Measurements from ENCODE around the gene KIAA0930.

The KIAA0930 gene

GRCh38 chr22:45197606-45198462, 42.9 kb downstream of the KIAA0930 start:
- no peak overlapping the region for H3K27ac ChIP-seq (ENCODE audit: low read depth, low read length, poor library complexity, severe bottlenecking)

GRCh38 chr22:45196926-45197605, 43.6 kb downstream of the KIAA0930 start:
- Histone ChIP-seq H3K27me3 (ENCODE audit: insufficient read depth, low read length) (no peaks in the 10 kb centered on the region), H3K9ac (ENCODE audit: low read length) (no peak overlapping the region), H4K20me1 (ENCODE audit: insufficient read depth, low read length) (no peaks in the 10 kb centered on the region), H3K9me3 (ENCODE audit: low read length) (no peaks in the 10 kb centered on the region), H3K27ac (ENCODE audit: low read depth, low read length, poor library complexity, severe bottlenecking) (no peak overlapping the region), H3K79me2 (ENCODE audit: insufficient read depth, low read length) (no peaks in the 10 kb centered on the region), H3K4me3 (ENCODE audit: low read depth, low read length, poor library complexity, severe bottlenecking) (no peak overlapping the region), H3F3A (ENCODE audit: insufficient read depth, low read length) (no peaks in the 10 kb centered on the region), H3K4me1 (ENCODE audit: insufficient read depth, low read length, severe bottlenecking) (no peaks in the 10 kb centered on the region), H3K9me2 (ENCODE audit: low read depth, low read length) (no peaks in the 10 kb centered on the region), H3K36me3 (ENCODE audit: insufficient read depth, low read length) (no peaks in the 10 kb centered on the region), H2AFZ (ENCODE audit: low read length) (no peak overlapping the region), H3K4me2 (ENCODE audit: low read length) (no peak overlapping the region)
- TF ChIP-seq CTCF (IDR thresholded peaks at IDR 0.05; ENCODE audit: low read length) (no peak), EZH2 (IDR thresholded peaks at IDR 0.05; ENCODE audit: borderline replicate concordance, low read length) (no peak)

More at GRCh38 chr22:45197606-45198462, 42.9 kb downstream of the KIAA0930 start:
- H2AFZ ChIP-seq (ENCODE audit: low read length), result no peak overlapping the region
- no peak overlapping the region for H3K9ac ChIP-seq (ENCODE audit: low read length)
- no peaks in the 10 kb centered on the region for H3K9me2 ChIP-seq (ENCODE audit: low read depth, low read length)
- TF ChIP-seq EZH2 (IDR thresholded peaks at IDR 0.05; ENCODE audit: borderline replicate concordance, low read length), result no peak
- TF ChIP-seq CTCF (IDR thresholded peaks at IDR 0.05; ENCODE audit: low read length), result no peak
- H4K20me1 ChIP-seq (ENCODE audit: insufficient read depth, low read length), result no peaks in the 10 kb centered on the region
- H3F3A ChIP-seq (ENCODE audit: insufficient read depth, low read length), result no peaks in the 10 kb centered on the region
- no peaks in the 10 kb centered on the region for H3K4me1 ChIP-seq (ENCODE audit: insufficient read depth, low read length, severe bottlenecking)
- no peaks in the 10 kb centered on the region for H3K27me3 ChIP-seq (ENCODE audit: insufficient read depth, low read length)
- no peaks in the 10 kb centered on the region for H3K36me3 ChIP-seq (ENCODE audit: insufficient read depth, low read length)
- H3K79me2 ChIP-seq (ENCODE audit: insufficient read depth, low read length), result no peaks in the 10 kb centered on the region
- no peaks in the 10 kb centered on the region for H3K9me3 ChIP-seq (ENCODE audit: low read length)
- H3K4me3 ChIP-seq (ENCODE audit: low read depth, low read length, poor library complexity, severe bottlenecking), result no peak overlapping the region
- H3K4me2 ChIP-seq (ENCODE audit: low read length), result no peak overlapping the region

GRCh38 chr22:45196308-45196707, 44.4 kb downstream of the KIAA0930 start:
- Histone ChIP-seq H3K9me2 (ENCODE audit: low read depth, low read length) (no peaks in the 10 kb centered on the region), H3K9ac (ENCODE audit: low read length) (no peak overlapping the region), H3K4me2 (ENCODE audit: low read length) (no peak overlapping the region), H3K9me3 (ENCODE audit: low read length) (no peaks in the 10 kb centered on the region), H3K36me3 (ENCODE audit: insufficient read depth, low read length) (no peaks in the 10 kb centered on the region), H3K4me1 (ENCODE audit: insufficient read depth, low read length, severe bottlenecking) (no peaks in the 10 kb centered on the region), H4K20me1 (ENCODE audit: insufficient read depth, low read length) (no peaks in the 10 kb centered on the region), H3K79me2 (ENCODE audit: insufficient read depth, low read length) (no peaks in the 10 kb centered on the region), H2AFZ (ENCODE audit: low read length) (no peak overlapping the region), H3F3A (ENCODE audit: insufficient read depth, low read length) (no peaks in the 10 kb centered on the region), H3K27me3 (ENCODE audit: insufficient read depth, low read length) (no peaks in the 10 kb centered on the region), H3K27ac (ENCODE audit: low read depth, low read length, poor library complexity, severe bottlenecking) (no peak overlapping the region), H3K4me3 (ENCODE audit: low read depth, low read length, poor library complexity, severe bottlenecking) (no peak overlapping the region)
- TF ChIP-seq CTCF (IDR thresholded peaks at IDR 0.05; ENCODE audit: low read length) (no peak), EZH2 (IDR thresholded peaks at IDR 0.05; ENCODE audit: borderline replicate concordance, low read length) (no peak)
